ENCODE results near the gene TEDDM1.

DNA sequence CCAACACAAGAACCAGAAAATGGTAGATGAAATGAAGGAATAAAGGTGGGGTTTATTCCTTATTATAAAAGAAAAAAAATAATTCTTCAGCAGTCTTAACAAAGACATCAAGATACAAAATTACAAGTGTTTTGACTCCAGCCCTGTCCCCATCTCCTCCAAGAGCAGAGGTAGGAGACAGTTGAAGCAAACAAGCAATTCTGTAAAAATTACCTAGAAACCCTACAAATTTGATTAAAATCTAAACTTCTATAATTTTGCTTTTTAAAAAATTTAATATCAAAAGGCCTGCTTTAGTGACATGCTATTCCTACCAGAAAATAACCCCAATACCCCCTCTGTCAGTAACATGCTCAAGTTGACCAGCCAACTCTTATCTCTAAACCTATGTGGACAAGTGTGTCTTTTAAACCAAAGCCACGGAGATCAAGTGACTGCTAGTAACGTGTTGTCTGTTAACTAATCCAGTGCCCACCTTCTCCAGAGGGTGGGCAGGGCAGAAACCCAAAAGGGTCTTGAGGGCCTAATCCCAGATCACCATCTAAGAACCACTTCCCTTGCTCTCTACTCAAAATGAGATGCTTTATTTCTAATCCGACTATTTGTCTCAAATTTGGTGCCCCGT lies 17.3 kb downstream of the TEDDM1 start:
- TF ChIP-seq, protein P1, sequence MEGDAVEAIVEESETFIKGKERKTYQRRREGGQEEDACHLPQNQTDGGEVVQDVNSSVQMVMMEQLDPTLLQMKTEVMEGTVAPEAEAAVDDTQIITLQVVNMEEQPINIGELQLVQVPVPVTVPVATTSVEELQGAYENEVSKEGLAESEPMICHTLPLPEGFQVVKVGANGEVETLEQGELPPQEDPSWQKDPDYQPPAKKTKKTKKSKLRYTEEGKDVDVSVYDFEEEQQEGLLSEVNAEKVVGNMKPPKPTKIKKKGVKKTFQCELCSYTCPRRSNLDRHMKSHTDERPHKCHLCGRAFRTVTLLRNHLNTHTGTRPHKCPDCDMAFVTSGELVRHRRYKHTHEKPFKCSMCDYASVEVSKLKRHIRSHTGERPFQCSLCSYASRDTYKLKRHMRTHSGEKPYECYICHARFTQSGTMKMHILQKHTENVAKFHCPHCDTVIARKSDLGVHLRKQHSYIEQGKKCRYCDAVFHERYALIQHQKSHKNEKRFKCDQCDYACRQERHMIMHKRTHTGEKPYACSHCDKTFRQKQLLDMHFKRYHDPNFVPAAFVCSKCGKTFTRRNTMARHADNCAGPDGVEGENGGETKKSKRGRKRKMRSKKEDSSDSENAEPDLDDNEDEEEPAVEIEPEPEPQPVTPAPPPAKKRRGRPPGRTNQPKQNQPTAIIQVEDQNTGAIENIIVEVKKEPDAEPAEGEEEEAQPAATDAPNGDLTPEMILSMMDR (IDR thresholded peaks at IDR 0.05), result no peak
- no peak for TF ChIP-seq POLR2A (IDR thresholded peaks at IDR 0.05)
